Stimulated activated CD4-positive, alpha-beta T cell treated with anti-CD3 and anti-CD28 coated beads, Interleukin-12 subunit alpha, Interleukin-12 subunit beta, amount 100 ng/mL, for 48 hours (primary cell): Measurements from ENCODE around the gene GSTA2.
"Not testable (repeated sequence)": the region's sequence is repeated elsewhere in the genome, so short reads cannot be mapped to it uniquely, and the experiment has no call there.

ENCODE experiments used
- DNase-seq, 3 donors: peaks; one replicate each; pipeline ENCODE4 v3.0.0-alpha.2; 2020; ENCODE audit warnings: low read depth in 2 of 3, low spot score in 1 of 3

The GSTA2 gene

DNA sequence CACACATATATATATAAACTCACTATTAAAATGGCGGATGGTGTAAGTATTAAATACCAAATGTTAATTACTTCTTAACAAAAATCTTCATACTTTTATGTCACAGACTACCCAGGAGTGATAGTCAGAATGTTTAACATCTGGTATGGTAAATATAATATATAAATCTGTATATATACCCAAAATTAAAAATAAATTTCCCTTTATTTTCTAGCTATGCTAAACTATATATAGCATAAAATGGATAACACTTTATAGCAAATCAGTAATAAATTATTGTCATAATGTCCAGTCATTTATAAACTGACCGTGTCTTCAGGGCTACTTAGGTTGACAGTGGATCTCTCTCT, 37.1 kb downstream of the GSTA2 start:
- no peak for DNase-seq

DNA sequence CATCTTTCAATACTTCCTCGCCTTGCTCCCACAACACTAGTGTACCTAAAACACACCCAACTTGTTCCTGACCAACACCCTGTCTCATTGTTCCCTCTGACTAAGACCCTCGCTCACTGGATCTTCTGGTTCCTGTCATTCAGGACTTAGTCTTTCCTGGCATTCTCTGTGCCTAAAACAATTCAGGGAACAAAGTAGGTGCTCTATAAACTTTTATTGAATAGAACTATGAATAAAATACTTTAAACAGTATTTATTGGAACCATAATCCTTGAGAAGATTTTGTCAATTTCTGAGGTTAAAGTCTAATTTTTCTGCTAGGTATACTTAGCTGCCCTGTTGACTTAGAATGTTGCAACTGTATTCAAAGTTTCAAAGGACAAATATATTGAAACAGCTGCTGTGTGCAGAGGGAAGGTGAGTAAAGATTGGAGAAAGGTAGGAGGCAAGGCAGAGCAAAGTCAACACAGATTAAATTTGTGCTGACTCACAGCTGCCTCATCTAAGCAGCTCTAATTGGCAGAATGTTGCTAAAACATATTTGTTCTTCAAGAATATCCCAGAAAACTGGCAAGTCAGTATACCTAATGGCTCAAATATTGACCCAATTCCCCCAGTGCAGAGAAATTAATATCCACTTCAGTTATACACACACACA, 37.6 kb downstream of the GSTA2 start:
- no peak for DNase-seq

DNA sequence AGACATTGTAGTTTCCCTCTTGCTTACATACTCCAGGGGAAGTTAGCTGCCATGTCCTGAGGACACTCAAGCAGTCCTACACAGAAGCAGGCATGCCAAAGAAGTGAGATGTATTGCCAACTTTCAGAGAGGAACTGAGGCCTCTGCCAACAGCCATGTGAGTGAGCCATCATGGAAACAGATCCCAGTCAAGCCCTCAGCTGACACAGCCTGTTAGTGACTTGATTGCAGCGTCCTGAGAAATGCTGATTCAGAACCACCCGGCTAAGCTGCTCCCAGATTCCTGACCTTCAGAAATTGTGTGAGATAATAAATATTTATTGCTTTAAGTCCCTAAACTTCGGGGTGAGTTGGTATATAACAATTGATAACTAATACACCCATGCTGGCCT, 38.1 kb downstream of the GSTA2 start:
- DNase-seq = no peak

DNA sequence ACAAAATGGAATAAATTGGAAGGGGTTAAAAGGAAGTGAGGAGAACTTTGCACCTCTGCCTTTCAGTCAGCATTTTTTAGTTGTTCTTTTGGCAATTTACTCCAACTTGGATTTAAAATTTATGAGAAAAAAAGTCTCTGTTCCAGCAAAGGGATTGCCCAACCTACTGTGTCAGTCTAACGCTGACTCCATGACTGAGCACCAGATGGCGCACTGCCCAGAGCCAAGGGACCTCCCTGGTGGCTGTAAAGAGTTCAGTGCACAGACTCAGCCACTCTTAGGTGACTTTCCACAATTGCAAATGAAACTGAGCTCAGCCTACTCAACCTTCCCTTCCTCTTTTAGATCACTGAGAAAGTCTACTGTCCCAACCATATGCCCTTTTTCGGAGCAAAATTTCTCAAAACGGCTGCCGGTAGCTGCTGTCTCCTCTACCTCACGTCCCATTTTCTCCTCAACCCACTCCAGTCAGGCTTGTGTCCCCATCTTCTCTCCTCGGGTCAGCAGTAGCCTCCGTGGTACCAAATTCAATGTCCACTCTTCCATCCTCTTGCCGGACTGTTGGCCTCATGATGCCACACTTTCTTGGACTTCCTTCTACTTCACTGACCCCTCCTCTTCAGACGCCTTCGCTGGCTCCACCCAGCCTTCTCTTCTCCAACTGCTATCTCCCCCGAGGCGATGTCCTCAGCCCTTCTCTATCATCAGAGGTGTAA, 38.7 kb downstream of the GSTA2 start:
- DNase-seq = peak; percentile 30 to 48 (median 46)

GRCh38 chr6:52724042-52724405, 39.3 kb downstream of the GSTA2 start:
- no peak for DNase-seq

DNA sequence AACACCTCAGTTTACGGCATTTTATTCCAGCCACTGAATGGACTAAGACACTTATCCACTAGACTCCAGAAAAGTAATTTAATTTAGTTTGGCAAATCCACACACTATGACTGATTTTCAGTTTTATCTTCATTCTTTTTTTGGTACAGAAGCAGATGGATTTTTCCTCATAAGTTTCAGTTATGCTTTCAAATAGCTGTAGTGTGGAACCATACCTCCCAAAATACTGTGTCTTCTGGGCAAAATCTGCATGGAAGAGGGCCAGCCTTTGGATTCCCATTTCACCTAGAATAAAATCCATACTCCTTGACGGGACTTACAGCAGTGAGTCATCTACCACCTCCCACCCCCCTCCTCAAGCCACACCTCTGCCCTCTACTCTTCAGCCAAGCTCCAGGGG, 43.0 kb downstream of the GSTA2 start:
- no peak for DNase-seq

DNA sequence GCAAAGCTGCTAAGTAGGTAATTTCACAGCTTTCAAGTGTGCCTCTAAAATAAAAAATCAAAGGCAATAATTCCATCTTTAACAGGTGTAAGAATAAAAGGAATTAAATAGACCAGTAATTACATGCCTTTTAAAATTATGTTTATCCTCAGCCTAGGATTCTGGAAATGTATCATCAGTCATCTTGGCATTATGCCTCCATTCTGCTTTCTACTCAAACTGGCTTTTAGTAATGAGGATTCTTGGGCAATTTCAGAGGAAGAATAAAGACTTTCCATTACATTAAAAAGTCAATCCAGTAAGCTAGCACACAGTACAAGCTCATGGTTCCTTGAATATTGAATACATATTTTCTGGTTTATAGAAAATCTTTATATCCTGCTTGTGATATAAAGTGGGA, 44.7 kb downstream of the GSTA2 start:
- no peak for DNase-seq

- DNase-seq = not testable (repeated sequence)
Observed at GRCh38 chr6:52714761-52715160, 48.5 kb downstream of the GSTA2 start.

DNA sequence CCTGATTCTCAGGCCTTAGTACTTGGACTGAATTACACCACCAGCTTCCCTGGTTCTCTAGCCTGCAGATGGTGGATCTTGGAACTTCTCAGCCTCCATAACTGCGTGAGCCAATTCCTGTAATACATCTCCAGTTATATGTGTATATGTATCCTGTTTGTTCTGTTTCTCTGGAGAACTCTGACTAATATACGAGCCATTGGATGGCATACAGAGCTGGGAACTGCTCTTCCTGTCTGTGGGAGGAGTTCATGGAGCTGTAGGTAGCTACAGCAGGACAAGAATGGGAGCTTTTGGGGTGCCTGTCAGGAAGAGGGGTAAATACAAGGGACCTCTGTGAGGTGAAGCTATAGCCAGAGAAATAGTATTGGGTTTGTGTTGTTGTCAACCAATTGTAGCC, 51.1 kb downstream of the GSTA2 start:
- DNase-seq = no peak

DNA sequence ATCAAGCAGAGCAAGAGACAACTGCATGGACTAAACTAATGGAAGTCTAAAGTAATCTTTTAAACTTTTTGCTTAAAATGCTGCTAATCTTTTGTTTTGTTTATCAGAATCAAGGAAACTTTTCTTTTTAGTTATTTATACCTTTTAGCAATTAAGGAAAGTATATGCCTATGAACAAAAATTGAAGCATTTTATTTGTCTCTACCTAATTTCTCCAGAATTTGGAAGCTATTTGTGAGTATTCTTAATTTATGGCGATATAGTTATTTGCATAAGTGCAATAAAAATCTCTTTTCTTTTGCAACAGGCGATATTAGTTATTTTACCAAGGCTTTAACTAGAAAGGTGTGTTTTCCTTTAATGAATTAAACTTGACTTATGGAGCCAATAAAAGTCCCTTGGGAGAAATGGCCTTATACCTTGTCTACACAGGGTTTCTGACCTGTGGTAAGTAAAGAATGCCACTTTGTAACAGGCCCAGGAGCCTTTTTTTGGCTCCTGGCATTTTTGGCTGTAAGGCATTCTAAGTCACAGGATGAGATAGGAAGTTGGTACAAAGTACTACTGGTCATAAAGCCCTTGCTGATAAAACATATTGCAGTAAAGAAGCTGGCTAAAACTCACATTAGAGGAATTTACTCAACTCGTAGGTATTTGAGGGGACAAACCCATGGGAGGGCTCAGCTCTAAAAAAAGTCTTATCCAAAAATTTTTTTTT, 55.2 kb downstream of the GSTA2 start:
- DNase-seq = no peak

- no peak for DNase-seq
Observed at GRCh38 chr6:52706001-52706400, 57.3 kb downstream of the GSTA2 start.

GRCh38 chr6:52704781-52705502, 58.3 kb downstream of the GSTA2 start:
- DNase-seq = not testable (repeated sequence)

GRCh38 chr6:52704060-52704459, 59.2 kb downstream of the GSTA2 start:
- no peak for DNase-seq
